Stomach (tissue), 4 donors: ENCODE results near the gene SLC66A1.

ENCODE experiments used
- EP300 ChIP-seq: sonication (generic); formaldehyde crosslinking; IDR thresholded peaks from one replicate; pipeline ENCODE4 v1.6.1; 2017; ENCODE audit warnings: antibody characterized with exemption
- POLR2A ChIP-seq, 4 donors: fragments of 450-650 bp; IDR thresholded peaks; one replicate each; pipeline ENCODE4 v1.6.1; 2016; ENCODE audit warnings: antibody characterized with exemption in 4 of 4, control low read depth in 2 of 4, mild to moderate bottlenecking in 1 of 4, moderate library complexity in 1 of 4
- POLR2AphosphoS5 ChIP-seq, 3 donors: sonication (generic); formaldehyde crosslinking; IDR thresholded peaks; one replicate each; pipeline ENCODE4 v1.6.1; 2016; ENCODE audit warnings: antibody characterized with exemption in 3 of 3
- TF ChIP-seq, protein P1 (sequence below), 7 experiments: fragments of 450-650 bp in 4 of 7; fragments of 200-600 bp in 3 of 7; sonication (generic) in 3 of 7; IDR thresholded peaks; one replicate each; pipeline ENCODE4 v1.5.1; 2016 to 2019; ENCODE audit warnings: antibody characterized with exemption in 7 of 7, control low read depth in 2 of 7, mild to moderate bottlenecking in 1 of 7

DNA sequence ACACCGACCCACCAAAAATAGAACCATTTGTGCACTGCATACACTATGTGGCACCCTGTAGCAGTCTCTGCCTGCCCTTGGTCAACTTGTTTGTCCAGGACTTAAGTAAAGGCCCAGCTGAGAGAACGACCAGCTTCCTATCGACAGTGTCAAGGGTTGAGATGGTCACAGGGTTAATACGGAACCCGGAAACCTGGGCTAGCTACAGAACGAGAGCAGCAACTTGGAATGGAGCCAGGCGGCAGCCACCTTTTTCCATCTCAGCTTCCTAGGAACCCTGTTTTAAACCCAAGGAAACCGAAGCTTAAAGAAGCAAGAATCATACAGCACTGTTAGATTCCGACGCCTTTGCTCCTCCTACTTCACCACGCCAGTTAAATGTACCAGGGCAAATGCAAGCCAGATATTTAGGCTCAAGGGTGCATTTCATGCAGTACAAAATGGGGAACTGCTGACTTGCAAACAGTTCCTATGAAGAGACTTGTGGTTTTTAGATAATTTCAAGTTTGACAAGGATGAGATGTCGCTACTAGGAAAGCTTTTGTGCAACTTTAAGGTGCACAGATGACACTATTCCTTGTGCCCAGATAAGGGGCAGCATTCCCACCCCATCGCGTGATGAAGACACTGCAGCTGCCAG lies 35.5 kb downstream of the SLC66A1 start:
- TF ChIP-seq, protein P1, sequence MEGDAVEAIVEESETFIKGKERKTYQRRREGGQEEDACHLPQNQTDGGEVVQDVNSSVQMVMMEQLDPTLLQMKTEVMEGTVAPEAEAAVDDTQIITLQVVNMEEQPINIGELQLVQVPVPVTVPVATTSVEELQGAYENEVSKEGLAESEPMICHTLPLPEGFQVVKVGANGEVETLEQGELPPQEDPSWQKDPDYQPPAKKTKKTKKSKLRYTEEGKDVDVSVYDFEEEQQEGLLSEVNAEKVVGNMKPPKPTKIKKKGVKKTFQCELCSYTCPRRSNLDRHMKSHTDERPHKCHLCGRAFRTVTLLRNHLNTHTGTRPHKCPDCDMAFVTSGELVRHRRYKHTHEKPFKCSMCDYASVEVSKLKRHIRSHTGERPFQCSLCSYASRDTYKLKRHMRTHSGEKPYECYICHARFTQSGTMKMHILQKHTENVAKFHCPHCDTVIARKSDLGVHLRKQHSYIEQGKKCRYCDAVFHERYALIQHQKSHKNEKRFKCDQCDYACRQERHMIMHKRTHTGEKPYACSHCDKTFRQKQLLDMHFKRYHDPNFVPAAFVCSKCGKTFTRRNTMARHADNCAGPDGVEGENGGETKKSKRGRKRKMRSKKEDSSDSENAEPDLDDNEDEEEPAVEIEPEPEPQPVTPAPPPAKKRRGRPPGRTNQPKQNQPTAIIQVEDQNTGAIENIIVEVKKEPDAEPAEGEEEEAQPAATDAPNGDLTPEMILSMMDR (IDR thresholded peaks at IDR 0.05) = no peak
- TF ChIP-seq POLR2A (IDR thresholded peaks at IDR 0.05) (no peak), EP300 (no peak), POLR2AphosphoS5 (IDR thresholded peaks at IDR 0.05) (no peak)
